DND-41 (cell line): ENCODE measurements around the gene FBXW11.

Experiments used
- CTCF ChIP-seq: IDR thresholded peaks from 2 replicates; pipeline ENCODE4 v1.5.1; 2012; ENCODE audit warnings: borderline replicate concordance, low read length, moderate library complexity, mild to moderate bottlenecking; ENCODE audit not compliant: poor library complexity, severe bottlenecking; ENCODE audit errors: extremely low read depth
- EZH2 ChIP-seq: IDR thresholded peaks from 3 replicates; pipeline ENCODE4 v1.6.1; 2012; ENCODE audit warnings: borderline replicate concordance, low read depth, mild to moderate bottlenecking, moderate library complexity, low read length, inconsistent platforms; ENCODE audit not compliant: severe bottlenecking

GRCh38 chr5:171852255-171852681 lies 154.2 kb downstream of the FBXW11 start:
- TF ChIP-seq CTCF, result no peak
- no peak for TF ChIP-seq EZH2
